GM06990 (cell line): Measurements from ENCODE around the gene MZT2A.
A peak's percentile ranks its signal among the peaks of the same experiment; 100 is the strongest.
"Not testable (repeated sequence)": the region's sequence is repeated elsewhere in the genome, so short reads cannot be mapped to it uniquely, and the experiment has no call there.

Experiments
- DNase-seq: peaks from one replicate; pipeline ENCODE4 v3.0.0-alpha.2; 2011; ENCODE audit not compliant: insufficient read length; ENCODE audit errors: extremely low read depth
- H3K27me3 ChIP-seq: replicated peaks from 2 replicates; pipeline ENCODE4 v1.6.0; 2011; ENCODE audit warnings: low read length; ENCODE audit not compliant: control insufficient read depth, insufficient read depth
- H3K36me3 ChIP-seq: 2 replicates; pipeline ENCODE4 v1.5.1; 2011; ENCODE audit warnings: low read length; ENCODE audit not compliant: control insufficient read depth, insufficient read depth
- H3K4me3 ChIP-seq: replicated peaks from 2 replicates; pipeline ENCODE4 v1.5.1; 2011; ENCODE audit warnings: low read depth, mild to moderate bottlenecking, control low read depth, low read length
- CTCF ChIP-seq: IDR thresholded peaks from 2 replicates; pipeline ENCODE4 v1.5.1; 2011; ENCODE audit warnings: low read length, control low read depth, mild to moderate bottlenecking, inconsistent platforms; ENCODE audit not compliant: insufficient read depth, poor library complexity, severe bottlenecking

The MZT2A gene

GRCh38 chr2:131492015-131492417 lies at the start of gene MZT2A:
MZT2A (minus strand) TSS chr2:131492397; CDS start chr2:131492376, 21 bp downstream.
- not testable (repeated sequence) for DNase-seq, H3K36me3 ChIP-seq, H3K27me3 ChIP-seq
- peak within 1 kb of the TSS; percentile 89 for H3K4me3 ChIP-seq

- not testable (repeated sequence) for H3K36me3 ChIP-seq, DNase-seq, H3K4me3 ChIP-seq, H3K27me3 ChIP-seq
Observed at GRCh38 chr2:131538856-131539255, 46.7 kb upstream of the MZT2A start.

GRCh38 chr2:131536841-131537240 lies 44.6 kb upstream of the MZT2A start:
- not testable (repeated sequence) for DNase-seq, H3K4me3 ChIP-seq, H3K27me3 ChIP-seq, H3K36me3 ChIP-seq

- not testable (repeated sequence) for H3K36me3 ChIP-seq, DNase-seq, H3K27me3 ChIP-seq, H3K4me3 ChIP-seq
Observed at GRCh38 chr2:131535951-131536826, 44.0 kb upstream of the MZT2A start.

GRCh38 chr2:131535526-131535925 lies 43.3 kb upstream of the MZT2A start:
- no peak for DNase-seq
- Histone ChIP-seq H3K4me3 (no peak overlapping the region), H3K27me3 (no peaks in the 10 kb centered on the region), H3K36me3 (no peaks in the 10 kb centered on the region; the same call in 1 of the 2 replicates)
- TF ChIP-seq CTCF: no peak

- not testable (repeated sequence) for DNase-seq
Observed at GRCh38 chr2:131534965-131535364, 42.8 kb upstream of the MZT2A start.

GRCh38 chr2:131534317-131534672 lies 42.1 kb upstream of the MZT2A start:
- DNase-seq, H3K36me3 ChIP-seq, H3K27me3 ChIP-seq, H3K4me3 ChIP-seq: not testable (repeated sequence)

More at GRCh38 chr2:131534965-131535364, 42.8 kb upstream of the MZT2A start:
- not testable (repeated sequence) for H3K36me3 ChIP-seq, H3K27me3 ChIP-seq, H3K4me3 ChIP-seq

- not testable (repeated sequence) for H3K4me3 ChIP-seq, H3K27me3 ChIP-seq, H3K36me3 ChIP-seq, DNase-seq
Observed at GRCh38 chr2:131533609-131534316, 41.6 kb upstream of the MZT2A start.

GRCh38 chr2:131532723-131533608 lies 40.8 kb upstream of the MZT2A start:
- not testable (repeated sequence) for DNase-seq, H3K4me3 ChIP-seq, H3K36me3 ChIP-seq, H3K27me3 ChIP-seq

- H3K36me3 ChIP-seq, H3K4me3 ChIP-seq, H3K27me3 ChIP-seq, DNase-seq: not testable (repeated sequence)
Observed at GRCh38 chr2:131531547-131532185, 39.5 kb upstream of the MZT2A start.
